Stimulated activated naive CD8-positive, alpha-beta T cell treated with anti-CD3 and anti-CD28 coated beads, Interleukin-15, Interleukin-2, amounts not matched to agents 100 U/mL and 50 U/mL, for 24 hours (primary cell): ENCODE results near the gene PYCR2.
A peak's percentile ranks its signal among the peaks of the same experiment; 100 is the strongest.
"Not testable (repeated sequence)": the region's sequence is repeated elsewhere in the genome, so short reads cannot be mapped to it uniquely, and the experiment has no call there.

Source experiments
- ATAC-seq: fragments of 150-1000 bp; cut with Tn5 transposase; one replicate; pipeline ENCODE4 v1.10.0; 2021
- DNase-seq: peaks from one replicate; pipeline ENCODE4 v3.0.0; 2021

Gene PYCR2

GRCh38 chr1:225890346-225891228, 33.5 kb downstream of the PYCR2 start:
- ATAC-seq (no peak), DNase-seq (no peak)

GRCh38 chr1:225889743-225890142, 34.3 kb downstream of the PYCR2 start:
- ATAC-seq (no peak), DNase-seq (no peak)

- ATAC-seq, result no peak
- no peak for DNase-seq
Observed at GRCh38 chr1:225888898-225889601, 35.0 kb downstream of the PYCR2 start, which contains the start of gene LEFTY1. TSS of gene LEFTY1 (minus strand) at chr1:225889146. CDS start at chr1:225889066, 80 bp downstream.

GRCh38 chr1:225888289-225888897, 35.7 kb downstream of the PYCR2 start:
- DNase-seq (no peak), ATAC-seq (no peak)

GRCh38 chr1:225887554-225888288, 36.3 kb downstream of the PYCR2 start:
- not testable (repeated sequence) for DNase-seq, ATAC-seq

- no peak for DNase-seq
- ATAC-seq, result no peak
Observed at GRCh38 chr1:225887030-225887314, 37.1 kb downstream of the PYCR2 start.

GRCh38 chr1:225886159-225887029, 37.7 kb downstream of the PYCR2 start:
- ATAC-seq, result no peak

GRCh38 chr1:225885336-225885735, 38.7 kb downstream of the PYCR2 start:
- DNase-seq, result no peak
- ATAC-seq, result no peak

More at GRCh38 chr1:225886159-225887029, 37.7 kb downstream of the PYCR2 start:
- no peak for DNase-seq

GRCh38 chr1:225883616-225884265, 40.3 kb downstream of the PYCR2 start:
- ATAC-seq (no peak), DNase-seq (no peak)

- DNase-seq (peak; percentile 57), ATAC-seq (peak; percentile 34)
Observed at GRCh38 chr1:225882694-225883615, 41.1 kb downstream of the PYCR2 start.

GRCh38 chr1:225881959-225882693, 41.9 kb downstream of the PYCR2 start, which contains the start of gene TMEM63A:
TSS of gene TMEM63A (minus strand) at chr1:225882380. CDS start at chr1:225877580, 4,800 bp downstream.
- ATAC-seq (peak; percentile 83), DNase-seq (peak; percentile 90)

GRCh38 chr1:225881081-225881958, 42.7 kb downstream of the PYCR2 start:
- DNase-seq (peak; percentile 68), ATAC-seq (peak; percentile 30)

- DNase-seq (no peak), ATAC-seq (no peak)
Observed at GRCh38 chr1:225880636-225881035, 43.4 kb downstream of the PYCR2 start.

- no peak for ATAC-seq
- no peak for DNase-seq
Observed at GRCh38 chr1:225880222-225880588, 43.8 kb downstream of the PYCR2 start.

- DNase-seq (no peak), ATAC-seq (no peak)
Observed at GRCh38 chr1:225879521-225880221, 44.4 kb downstream of the PYCR2 start.

GRCh38 chr1:225878282-225878681, 45.8 kb downstream of the PYCR2 start:
- DNase-seq (no peak), ATAC-seq (no peak)

GRCh38 chr1:225877580-225877979, 46.5 kb downstream of the PYCR2 start:
- ATAC-seq, result no peak
- peak; percentile 52 for DNase-seq
